Raji (cell line): ENCODE measurements around the gene PPARGC1A.

Source experiments
- POLR2A ChIP-seq: IDR thresholded peaks from 2 replicates; pipeline ENCODE4 v1.6.1; 2011; ENCODE audit warnings: low read depth, low read length, control low read depth; ENCODE audit not compliant: insufficient read depth

Gene PPARGC1A

DNA sequence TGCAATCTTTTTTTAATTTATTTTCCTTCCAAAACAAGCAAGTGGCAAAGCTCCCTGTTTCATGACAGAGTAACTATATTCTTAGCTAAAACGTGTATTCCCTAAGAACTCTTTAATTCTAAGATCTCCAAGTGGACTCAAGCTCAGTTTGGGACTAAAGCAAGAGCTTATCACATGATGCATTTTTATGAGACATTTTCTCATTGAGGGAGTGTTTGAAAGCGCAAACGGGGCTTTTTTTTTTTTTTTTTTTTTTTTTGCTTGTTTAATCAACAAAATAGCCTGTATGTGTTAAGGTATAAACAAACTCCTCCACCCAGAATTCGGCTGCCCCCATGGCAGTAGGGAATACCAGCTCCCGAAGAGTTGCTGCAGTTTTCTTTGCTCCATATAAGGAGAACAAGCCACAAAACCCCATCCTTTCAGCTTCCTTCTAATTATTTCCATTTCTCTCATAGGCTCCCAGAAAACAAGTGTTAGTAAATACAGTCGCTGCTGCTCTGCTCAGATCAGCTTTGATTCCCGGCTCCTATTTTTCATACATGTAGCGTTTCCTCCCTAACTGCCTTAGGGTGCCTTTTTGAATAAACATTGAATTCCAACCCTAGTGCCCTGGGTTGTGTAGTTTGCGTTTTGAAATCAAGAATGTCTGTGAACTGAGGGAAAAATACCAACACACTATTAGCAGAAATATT is 669 bp upstream of the PPARGC1A start:
- TF ChIP-seq POLR2A, result no peak

- TF ChIP-seq POLR2A, result no peak
Observed at GRCh38 chr4:23889391-23889790, 456 bp downstream of the PPARGC1A start.

DNA sequence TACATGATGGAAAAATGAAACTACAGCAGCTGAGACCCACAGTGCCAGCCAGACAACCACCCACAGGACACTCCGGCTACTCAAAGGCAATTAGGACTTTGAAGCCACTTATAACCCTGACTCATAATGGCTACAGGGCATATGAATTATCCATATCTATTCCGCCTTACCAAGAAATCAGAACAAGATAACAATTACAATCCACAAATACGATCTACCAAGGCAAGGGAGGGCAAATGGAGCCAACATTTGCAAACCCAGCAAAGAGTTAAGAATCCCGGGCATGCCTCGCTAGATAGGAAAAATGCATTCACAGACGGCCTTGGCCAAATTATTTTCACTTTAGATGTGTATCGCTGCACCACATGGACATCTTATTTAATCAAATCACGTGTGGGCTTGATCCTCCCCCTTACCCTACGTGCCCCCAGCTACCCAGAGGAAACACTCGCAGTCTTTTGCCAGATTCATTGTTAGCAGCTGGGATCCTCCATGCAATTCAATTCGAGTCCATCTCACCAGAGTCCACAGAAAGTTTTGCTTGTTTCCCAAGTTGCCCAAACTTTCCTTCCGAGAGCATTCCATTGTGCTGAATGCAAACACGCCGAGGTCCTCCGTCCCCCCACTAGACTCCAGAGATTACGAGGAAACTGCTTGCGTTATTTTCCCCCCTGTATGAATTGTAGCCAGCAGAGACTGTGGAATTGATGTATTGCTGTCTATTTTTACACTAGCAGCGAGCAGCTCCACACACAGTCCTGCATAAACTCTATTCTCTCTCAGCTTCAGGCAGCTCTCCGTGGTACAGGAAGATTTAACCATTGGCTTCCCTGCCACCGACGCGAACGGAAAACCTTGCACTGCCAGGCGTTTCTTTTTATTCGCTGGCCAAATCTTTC is 1.2 kb downstream of the PPARGC1A start:
- TF ChIP-seq POLR2A, result no peak

GRCh38 chr4:23887989-23888388 is 1.9 kb downstream of the PPARGC1A start:
- TF ChIP-seq POLR2A, result no peak

GRCh38 chr4:23887173-23887572 is 2.7 kb downstream of the PPARGC1A start:
- TF ChIP-seq POLR2A, result no peak

DNA sequence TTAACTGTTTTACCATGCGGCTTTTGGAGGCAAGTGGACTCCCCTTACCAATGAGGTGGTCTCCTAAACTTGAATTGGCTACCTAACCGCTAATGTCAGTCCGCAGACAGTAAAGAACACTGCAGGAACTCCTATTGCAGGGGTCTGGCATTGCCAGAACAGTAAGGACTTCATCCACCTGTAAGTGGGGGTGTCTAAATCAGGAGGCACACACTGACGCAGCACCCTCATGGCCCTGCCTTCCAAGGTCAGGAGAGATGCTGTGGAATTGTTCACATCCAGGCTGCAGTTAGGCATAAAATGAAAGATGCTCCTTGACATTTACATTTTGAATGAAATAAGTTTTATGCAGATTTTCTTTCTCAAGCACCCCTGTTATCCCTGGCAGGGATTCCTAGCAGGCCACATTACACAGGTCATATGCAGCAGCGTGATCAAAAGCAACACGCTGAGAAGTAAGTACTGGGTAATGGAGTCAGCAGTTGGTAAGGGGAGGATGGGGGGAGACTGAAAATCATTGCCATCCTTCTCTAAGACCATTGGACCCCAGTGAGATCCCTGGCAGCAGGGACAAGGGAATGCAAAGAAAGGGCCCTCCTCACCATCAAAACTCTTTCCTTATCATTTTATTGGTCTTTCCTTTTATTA is 3.8 kb downstream of the PPARGC1A start:
- TF ChIP-seq POLR2A, result no peak

- no peak for TF ChIP-seq POLR2A
Observed at GRCh38 chr4:23884741-23885140, 5.1 kb downstream of the PPARGC1A start.

- no peak for TF ChIP-seq POLR2A
Observed at GRCh38 chr4:23884261-23884660, 5.6 kb downstream of the PPARGC1A start.

DNA sequence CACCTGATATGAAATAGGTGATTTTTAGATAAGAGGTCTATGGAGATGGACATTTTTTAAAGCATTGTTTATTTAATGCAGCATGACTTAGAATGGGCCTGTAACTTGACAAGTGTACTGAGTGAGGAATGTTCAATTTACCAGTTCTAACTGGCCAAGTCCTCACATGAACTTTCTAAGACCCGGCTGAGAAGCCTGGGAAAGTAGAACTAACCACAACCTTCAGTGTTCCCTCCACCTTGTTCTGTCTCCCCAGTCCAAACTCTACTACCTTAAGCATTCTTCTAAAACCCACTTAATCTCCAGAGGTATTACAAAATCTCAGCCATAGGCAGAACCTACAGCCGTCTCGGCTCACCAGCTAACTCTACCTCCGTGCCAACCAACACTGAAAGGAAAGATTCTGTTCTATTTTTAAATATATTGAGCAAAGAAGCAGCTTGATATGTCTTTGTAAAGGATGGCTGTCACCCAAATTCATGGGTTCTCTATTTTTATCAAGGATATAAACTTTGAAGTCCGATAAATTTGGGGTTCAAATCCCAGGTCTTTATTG is 6.8 kb downstream of the PPARGC1A start:
- TF ChIP-seq POLR2A, result no peak

GRCh38 chr4:23881674-23882337 is 8.0 kb downstream of the PPARGC1A start:
- TF ChIP-seq POLR2A, result no peak

DNA sequence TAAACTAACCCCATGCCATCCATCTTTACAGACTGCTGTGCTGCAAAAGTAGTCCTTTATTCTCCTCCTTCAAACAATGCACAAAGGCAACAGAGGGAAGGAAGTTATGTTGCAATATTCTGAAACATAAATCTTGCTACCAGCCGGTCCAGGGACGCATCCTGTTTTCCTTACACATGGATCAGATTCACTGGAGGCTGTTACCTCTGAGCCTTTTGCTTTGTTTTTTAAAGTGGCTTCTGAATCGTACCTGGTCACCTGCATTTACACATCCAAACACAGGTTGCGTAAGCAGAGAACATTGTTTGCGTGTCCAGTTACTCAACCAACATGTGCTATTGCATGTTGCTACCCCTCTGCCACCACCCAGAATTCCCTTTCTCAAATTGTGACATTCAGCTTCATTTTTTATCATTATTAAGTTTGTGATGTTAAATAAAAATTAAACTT is 8.8 kb downstream of the PPARGC1A start:
- no peak for TF ChIP-seq POLR2A

DNA sequence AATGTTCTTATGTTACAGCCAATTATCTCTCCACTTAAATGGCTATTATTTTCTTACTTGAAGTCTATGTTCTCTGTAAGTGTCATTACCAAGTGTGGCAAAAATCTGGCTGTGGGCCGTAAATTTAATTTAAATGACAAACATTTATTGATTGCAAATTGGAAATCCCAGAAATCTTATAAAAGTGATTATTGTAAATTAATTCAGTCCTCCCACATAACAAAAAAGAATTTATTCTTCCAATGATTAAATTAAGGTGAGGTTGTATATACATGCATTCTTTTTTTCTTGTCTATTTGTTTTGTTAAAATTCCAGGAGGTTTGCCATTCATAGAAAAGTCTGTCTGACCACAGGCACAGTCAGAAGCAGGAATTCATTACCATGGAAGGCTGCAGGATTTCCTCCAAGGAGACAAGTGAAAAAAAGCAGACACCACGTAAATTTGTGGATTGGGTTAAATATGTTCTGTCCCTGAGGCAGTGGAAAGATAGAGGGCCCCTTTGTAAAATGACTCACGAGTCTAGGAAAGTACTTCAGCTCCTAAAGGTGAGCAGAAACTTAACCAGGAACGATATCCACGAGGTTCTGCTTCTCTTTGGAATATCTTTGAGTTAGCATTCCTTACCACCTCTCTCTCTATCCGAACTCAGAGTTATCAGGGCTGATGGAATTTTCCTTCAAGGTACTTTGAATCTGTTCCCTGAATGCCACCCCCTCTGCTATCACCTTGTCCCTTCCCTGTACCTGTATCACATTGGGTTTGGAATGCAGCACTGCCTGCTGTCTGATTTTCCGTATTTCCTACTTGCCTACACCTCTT is 10.7 kb downstream of the PPARGC1A start:
- TF ChIP-seq POLR2A, result no peak

GRCh38 chr4:23878246-23878891 is 11.5 kb downstream of the PPARGC1A start:
- TF ChIP-seq POLR2A, result no peak
